GM21786 (cell line): ENCODE measurements around the gene CCDC47.

Experiments used
- ATAC-seq: cut with Tn5 transposase; IDR thresholded peaks from one replicate; pipeline ENCODE4 v1.9.1; 2021; ENCODE audit not compliant: unreplicated experiment

Gene CCDC47

GRCh38 chr17:63785556-63785955, 12.2 kb upstream of the CCDC47 start:
- ATAC-seq: no peak

DNA sequence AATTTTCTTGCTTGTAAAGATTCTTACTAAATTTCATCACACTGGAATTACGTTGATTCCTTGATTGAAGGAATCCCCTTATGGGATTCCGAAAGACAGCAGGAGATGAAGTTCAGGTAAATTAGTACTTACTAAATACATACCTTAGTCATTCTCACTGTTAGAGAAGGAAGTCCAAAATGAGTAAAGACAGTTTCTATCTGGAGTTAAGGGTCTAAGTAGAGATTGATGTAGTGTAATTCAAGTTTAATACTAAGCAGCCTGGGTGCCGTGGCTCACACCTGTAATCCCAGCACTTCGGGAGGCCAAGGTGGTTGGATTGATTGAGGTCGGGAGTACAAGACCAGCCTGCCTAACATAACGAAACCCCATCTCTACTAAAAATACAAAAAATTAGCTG, 10.1 kb upstream of the CCDC47 start:
- no peak for ATAC-seq

DNA sequence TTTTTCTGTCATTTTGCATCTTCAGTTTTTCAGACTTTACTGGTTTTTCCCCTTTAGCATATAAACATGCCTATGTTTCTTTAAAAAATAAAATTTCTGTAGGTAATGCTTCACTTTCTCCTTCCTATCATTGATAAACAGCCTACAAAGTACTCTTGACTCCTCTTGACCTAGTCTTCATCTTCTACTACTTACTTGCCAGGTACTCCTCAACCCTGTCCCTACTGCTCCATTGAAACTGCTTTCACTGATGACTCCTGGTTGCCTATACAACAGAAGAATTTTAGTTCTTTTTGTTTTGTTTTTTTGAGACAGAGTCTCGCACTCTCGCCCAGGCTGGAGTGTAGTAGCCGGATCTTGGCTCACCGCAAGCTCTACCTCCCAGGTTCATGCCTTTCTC, 7.5 kb upstream of the CCDC47 start:
- ATAC-seq: no peak

DNA sequence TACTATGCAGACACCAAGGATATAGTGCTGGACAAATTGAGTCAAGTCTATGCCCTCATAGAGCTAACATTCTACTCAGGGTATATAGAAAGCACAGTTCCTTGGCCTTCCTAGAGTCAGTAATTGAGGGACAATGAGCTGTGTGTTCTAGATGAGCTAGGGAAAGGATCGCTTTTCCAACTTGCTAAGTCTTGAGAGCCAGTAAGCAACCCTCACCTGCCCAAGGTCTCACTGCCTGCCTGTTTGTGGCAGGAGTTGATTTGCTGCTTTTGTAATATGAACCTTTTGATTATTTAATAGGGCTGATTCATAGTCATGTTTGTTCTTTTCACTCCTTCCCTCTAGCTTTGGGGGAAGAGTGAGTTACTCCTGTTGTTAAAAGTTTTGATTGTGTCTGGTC, 7.1 kb upstream of the CCDC47 start:
- no peak for ATAC-seq

GRCh38 chr17:63775420-63775819, 2.0 kb upstream of the CCDC47 start:
- ATAC-seq: no peak

GRCh38 chr17:63774969-63775265, 1.5 kb upstream of the CCDC47 start:
- ATAC-seq: no peak

DNA sequence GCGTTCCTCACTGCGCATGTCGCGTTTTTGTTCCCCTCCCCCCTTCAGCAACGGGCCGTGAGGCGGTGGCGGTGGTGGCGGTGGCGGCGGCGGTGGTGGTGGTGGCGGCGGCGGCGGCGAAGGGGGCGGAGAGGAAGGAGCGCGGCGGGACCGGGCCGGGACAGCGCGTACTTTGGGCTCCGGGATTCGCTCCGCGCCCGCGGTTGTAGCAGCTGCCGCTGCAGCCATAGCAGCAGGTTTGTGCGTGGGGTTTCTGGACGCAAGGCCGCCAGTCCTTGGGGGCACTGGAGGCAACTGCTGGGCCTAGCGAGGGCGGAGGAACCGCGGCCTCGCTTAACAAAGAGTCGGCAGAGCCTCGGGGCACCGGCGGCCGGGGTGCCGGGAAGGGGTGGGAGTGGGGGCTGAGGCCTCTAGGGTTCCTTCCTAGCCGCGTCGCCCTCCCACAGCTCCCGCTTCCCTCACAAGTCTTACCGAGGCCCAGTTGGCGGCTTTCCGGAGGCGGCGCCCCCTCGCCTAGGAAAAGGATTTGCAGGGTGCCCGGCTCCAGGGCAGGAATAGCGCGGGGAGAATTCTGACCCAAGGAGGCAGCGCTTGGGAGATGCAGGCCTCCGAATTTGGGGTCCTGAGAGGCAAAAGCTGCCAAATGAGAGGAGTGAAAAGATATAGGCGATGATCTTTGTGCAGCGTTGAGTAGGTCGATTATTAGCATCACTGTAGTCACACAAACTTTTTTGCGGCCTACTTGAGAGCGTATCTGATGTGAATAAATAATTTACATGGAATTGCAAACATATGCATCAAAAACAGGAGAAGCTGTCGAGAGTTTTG, 958 bp upstream of the CCDC47 start, which contains the start of gene DDX42:
DDX42 (plus strand) TSS at position 30 of the 828 bp plus-strand sequence. CDS start 12,880 bp downstream, outside the sequence.
- ATAC-seq: peak; percentile 0

- ATAC-seq: no peak
Observed at GRCh38 chr17:63772801-63773271, 561 bp downstream of the CCDC47 start.

DNA sequence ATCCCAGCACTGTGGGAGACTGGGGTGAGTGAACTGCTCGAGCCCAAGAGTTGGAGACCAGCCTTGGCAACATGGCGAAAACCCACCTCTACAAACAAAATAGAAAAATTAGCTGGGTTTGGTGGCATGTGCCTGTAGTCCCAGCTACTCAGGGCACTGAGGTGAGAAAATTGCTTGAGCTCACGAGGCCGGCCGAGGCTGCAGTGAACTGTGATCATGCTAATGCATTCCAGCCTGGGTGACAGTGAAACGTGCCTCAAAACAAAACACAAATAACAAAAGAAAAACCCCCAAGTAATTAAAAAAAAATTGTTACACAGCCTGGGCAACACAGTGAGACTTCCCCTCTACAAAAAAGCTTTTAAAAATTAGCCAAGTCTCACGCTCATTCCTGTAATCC, 5.0 kb downstream of the CCDC47 start:
- ATAC-seq: no peak

- no peak for ATAC-seq
Observed at GRCh38 chr17:63766754-63767153, 6.6 kb downstream of the CCDC47 start.

DNA sequence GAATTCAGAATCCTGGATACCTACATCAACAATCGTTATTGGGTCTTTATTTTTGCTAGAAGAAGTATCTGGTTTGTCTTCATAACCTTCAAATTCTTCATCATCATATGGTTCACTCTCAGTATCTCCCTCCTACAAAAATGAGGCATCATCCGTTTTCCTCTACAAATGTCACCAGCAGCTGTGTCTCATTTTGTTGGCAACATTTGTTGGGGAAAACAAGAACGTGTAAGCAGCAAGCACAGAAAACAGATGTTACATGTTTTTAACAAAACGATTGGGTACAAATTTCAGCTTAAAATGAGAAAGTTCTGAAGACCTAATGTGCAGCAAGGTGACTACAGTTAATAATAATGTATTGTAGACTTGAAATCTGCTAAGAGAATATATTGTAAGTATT, 8.7 kb downstream of the CCDC47 start:
- ATAC-seq: no peak

DNA sequence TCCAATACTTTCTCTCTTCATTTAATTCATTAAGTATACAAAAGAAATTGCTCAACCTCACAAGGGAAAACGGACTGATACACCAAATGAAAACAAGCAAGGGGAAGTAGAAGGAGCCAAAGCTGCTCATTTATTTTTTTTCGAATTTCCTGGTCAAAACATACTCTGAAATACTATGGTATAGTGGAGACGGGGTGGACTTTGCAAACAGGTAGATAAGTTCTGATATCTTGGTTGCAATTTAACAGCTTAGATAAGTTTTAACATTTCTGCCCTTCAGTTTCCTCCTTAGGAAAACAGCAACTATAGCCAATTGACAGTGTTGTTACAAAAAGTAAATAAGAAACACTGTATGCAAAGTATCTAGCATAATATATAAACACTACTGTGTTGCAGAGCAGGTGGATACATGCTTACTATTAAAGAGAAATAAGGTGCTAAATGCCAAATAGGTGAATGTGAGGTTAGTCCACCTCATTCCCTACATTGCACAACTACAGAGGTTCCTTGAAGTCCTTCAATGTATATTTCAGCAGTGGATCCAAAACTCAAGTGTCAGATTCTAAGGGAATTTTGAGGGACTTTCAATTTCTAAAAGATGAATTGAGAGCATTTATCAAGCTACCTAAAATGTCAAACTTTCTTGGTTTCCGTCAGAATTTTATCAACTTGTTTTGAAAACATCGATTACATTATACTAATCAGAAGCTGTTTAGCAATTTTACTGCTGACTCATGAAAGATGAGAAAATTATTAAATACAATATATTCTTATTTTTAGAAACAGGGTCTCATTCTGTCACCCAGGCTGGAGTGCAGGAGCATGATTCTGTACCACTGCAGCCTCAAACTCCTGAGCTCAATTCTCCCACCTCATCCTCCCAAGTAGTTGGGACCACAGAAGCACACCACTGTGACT, 11.0 kb downstream of the CCDC47 start:
- ATAC-seq: no peak

DNA sequence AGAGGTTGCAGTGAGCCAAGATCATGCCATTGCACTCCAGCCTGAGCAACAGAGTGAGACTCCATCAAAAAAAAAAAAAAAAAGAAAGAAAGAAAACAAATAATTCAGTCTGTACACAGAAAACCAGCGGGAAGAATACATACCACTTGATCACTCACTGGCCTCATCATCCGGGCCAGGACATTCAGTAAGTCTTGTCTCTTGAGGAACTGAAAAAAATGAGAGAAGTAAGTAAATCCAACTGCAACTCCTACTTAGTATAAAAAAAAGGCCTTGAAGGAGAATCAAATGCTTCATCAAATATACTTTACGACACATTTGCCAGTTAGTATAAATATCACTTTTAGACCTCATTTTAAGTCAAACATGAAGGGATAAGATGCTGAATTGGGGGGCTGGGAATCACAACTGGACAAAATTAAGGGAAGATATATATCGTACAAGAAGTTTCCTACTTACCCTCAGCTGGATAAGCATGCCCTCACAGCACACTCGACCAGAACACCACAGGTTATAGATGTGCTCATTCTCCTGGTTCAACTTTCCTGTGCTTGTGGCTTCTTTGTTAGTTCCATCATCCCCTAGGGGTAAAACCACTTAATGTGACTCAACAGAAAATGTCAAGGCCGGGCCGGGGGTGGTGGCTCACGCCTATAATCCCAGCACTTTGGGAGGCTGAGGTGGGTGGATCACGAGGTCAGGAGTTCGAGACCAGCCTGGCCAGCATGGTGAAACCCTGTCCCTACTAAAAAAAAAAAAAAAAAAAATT, 12.4 kb downstream of the CCDC47 start:
- ATAC-seq: no peak

- no peak for ATAC-seq
Observed at GRCh38 chr17:63758428-63758827, 15.0 kb downstream of the CCDC47 start.

DNA sequence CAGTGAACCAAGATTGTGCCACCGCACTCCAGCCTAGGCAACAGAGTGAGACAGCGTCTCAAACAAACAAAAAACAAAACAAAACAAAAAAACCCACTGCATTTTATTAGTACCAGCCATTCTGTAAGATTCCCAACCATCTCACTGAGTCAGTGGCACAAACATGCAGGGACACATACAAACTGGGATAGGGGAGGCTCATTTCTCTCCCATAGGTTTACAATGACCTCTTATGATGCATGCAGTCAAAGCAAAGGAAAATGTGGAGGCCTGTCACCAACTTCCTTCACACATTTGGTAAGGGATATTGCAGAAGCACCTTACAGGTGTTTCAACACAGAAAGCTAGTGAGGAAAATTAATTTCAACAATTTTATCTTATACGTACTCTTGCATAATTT, 19.4 kb downstream of the CCDC47 start:
- no peak for ATAC-seq

DNA sequence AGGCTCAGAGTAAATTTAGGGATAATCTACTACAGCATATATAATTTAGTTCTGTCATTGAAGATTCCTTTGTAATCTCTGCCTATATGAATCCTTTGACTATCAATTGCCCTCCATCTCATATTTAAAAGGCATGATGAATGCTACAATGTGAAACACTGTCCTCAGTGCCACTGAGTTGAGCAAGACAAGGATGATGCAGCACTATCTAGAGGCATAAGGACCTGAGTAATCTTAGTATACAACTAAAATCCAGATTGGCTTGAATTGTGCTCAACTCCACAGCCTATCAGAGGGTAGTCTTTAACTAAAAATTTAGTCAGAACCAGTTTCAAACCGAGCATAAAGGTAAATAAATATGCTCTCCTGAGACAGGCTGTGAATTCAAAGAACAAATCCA, 20.2 kb downstream of the CCDC47 start:
- ATAC-seq: no peak

- ATAC-seq: no peak
Observed at GRCh38 chr17:63752707-63753106, 20.7 kb downstream of the CCDC47 start.

GRCh38 chr17:63751806-63752205, 21.6 kb downstream of the CCDC47 start:
- ATAC-seq: no peak

GRCh38 chr17:63741408-63742173, 31.8 kb downstream of the CCDC47 start, which contains the start of gene STRADA:
TSS of gene STRADA (minus strand) at chr17:63741799. CDS start at chr17:63728369, 13,430 bp downstream.
- peak; percentile 92 for ATAC-seq

GRCh38 chr17:63741143-63741407, 32.3 kb downstream of the CCDC47 start:
- ATAC-seq: peak; percentile 17
